ENCODE measurements around the gene NANOS3. TPM values are rescaled to one million over a fixed set of nuclear protein-coding genes. Genes with fewer than 3 reads are reported as not detected.
"Not testable (repeated sequence)": the region's sequence is repeated elsewhere in the genome, so short reads cannot be mapped to it uniquely, and the experiment has no call there.

The NANOS3 gene
- total RNA-seq, 2 experiments from 2014 or later: not detected

DNA sequence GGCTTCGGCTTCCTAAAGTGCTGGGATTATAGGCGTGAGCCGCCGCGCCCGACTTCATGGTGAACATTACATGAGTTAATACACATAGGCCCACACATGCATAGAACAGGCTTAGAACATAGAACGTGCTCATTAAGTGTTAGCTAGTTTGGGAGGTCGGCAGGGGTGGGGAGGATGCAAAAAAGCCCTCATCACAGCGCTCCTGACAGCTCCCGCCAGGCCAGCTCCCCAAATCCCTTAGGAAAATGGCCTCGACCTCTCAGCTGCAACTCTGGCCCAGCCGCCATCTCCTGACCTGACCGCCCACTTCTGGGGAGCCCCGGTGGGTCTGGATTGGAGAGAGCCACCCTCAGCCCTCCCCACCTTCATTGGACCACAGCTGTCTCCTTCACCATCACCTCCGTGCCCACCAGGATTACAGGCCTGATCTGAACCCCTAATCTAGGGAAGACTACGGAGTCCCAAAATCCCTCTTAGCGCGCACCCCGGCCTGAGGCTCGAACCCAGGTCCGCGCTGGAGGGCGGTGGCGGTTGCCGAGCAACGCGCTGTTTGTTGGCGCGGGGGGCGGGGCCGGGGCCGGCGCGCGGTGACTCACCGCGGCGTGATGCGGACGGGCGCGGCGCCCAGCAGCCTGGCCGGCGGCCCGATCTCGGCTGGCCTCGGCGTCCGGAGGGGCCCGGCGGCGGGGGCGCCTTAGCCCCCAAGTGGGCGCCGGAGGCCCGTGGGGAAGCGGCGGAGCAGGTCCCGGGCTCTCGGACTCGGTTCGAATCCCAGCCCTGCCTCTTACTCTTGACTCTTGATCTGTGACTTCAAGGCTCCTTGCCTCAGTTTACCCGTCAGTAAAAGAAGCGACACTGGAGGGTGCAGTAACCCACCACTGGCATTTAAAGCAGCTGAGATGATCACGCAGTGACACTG, 26.7 kb upstream of the NANOS3 start:
- H3K4me1 ChIP-seq (ENCODE audit: insufficient read depth, low read length, poor library complexity, severe bottlenecking): peaks cover 26% of the 10 kb centered on the region
- no peak overlapping the region for H3K4me3 ChIP-seq (ENCODE audit: low read depth, low read length, poor library complexity, severe bottlenecking)
- no peak overlapping the region for H2AFZ ChIP-seq (ENCODE audit: low read length)
- no peaks in the 10 kb centered on the region for H3K9me3 ChIP-seq (ENCODE audit: low read length)
- CTCF ChIA-PET (ENCODE audit: unreplicated experiment): no interaction called here
- no peaks in the 10 kb centered on the region for H3K36me3 ChIP-seq (ENCODE audit: insufficient read depth, low read length)
- no peak overlapping the region for H3K4me2 ChIP-seq (ENCODE audit: low read length)
- POLR2A ChIA-PET: no interaction called here
- TF ChIP-seq EZH2phosphoT487 (IDR thresholded peaks at IDR 0.05; ENCODE audit: borderline replicate concordance, low read depth, low read length): no peak
- TF ChIP-seq, protein P1, sequence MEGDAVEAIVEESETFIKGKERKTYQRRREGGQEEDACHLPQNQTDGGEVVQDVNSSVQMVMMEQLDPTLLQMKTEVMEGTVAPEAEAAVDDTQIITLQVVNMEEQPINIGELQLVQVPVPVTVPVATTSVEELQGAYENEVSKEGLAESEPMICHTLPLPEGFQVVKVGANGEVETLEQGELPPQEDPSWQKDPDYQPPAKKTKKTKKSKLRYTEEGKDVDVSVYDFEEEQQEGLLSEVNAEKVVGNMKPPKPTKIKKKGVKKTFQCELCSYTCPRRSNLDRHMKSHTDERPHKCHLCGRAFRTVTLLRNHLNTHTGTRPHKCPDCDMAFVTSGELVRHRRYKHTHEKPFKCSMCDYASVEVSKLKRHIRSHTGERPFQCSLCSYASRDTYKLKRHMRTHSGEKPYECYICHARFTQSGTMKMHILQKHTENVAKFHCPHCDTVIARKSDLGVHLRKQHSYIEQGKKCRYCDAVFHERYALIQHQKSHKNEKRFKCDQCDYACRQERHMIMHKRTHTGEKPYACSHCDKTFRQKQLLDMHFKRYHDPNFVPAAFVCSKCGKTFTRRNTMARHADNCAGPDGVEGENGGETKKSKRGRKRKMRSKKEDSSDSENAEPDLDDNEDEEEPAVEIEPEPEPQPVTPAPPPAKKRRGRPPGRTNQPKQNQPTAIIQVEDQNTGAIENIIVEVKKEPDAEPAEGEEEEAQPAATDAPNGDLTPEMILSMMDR (conservative IDR thresholded peaks at IDR 0.05; ENCODE audit: low read length): no peak
- intact Hi-C loops (cut with micrococcal nuclease; ENCODE audit: unreplicated experiment): no loop called here
- no peak overlapping the region for H3K27ac ChIP-seq (ENCODE audit: low read depth, low read length, poor library complexity, severe bottlenecking)
- H4K20me1 ChIP-seq (ENCODE audit: insufficient read depth, low read length): no peaks in the 10 kb centered on the region
- H3K9me2 ChIP-seq (ENCODE audit: insufficient read depth, low read length): no peaks in the 10 kb centered on the region
- no TSS peak for BruUV-seq (replicated peaks)
- H3K79me2 ChIP-seq (ENCODE audit: insufficient read depth, low read depth, low read length): no peaks in the 10 kb centered on the region
- no peak for DNase-seq (ENCODE audit: low spot score)

DNA sequence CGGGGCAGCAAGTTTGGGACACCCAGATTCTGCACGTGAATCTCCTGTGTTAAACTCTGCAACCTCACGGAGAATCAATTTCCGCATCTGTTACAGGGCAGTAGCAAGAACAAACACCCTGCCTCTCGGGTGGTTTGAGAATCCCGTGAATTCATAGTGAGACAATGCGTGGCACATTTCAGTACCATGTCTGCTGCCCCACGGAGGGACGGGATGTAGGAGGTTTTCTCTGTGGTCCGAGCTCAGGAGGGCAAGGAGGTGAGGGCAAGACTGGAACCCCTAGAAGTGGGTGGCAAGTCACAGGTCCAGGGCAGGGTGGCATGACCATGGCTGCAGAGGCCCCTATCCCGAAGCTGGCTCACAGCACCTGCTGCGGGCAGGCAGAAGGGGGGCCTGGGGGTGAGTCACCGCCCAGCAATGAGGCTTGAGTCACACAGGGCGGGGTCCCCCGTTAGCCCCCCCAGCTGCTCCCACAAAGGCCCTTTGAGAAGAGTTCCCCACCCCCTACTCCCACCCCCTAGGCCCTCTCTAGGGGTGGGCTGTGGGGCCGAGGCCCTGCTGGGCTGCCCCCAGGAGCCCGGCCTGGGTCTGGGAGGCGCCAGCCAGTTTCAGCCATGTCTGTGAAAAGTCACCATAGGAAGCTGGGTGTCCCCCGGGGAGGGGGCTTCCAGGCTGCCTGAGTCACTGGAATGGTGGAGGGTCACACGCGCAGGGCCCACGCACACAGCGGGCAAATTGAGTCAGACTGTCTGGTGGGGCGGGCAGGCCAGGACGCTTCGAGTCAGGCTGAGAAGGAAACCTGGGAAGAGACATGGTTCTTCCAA, 25.8 kb upstream of the NANOS3 start:
- Histone ChIP-seq H3K4me3 (ENCODE audit: low read depth, low read length, poor library complexity, severe bottlenecking) (no peak overlapping the region), H3K36me3 (ENCODE audit: insufficient read depth, low read length) (no peaks in the 10 kb centered on the region), H3K27ac (ENCODE audit: low read depth, low read length, poor library complexity, severe bottlenecking) (no peak overlapping the region), H3K4me2 (ENCODE audit: low read length) (no peak overlapping the region), H4K20me1 (ENCODE audit: insufficient read depth, low read length) (no peaks in the 10 kb centered on the region), H3K9me3 (ENCODE audit: low read length) (no peaks in the 10 kb centered on the region), H2AFZ (ENCODE audit: low read length) (no peak overlapping the region), H3K4me1 (ENCODE audit: insufficient read depth, low read length, poor library complexity, severe bottlenecking) (peaks cover 20% of the 10 kb centered on the region), H3K9me2 (ENCODE audit: insufficient read depth, low read length) (no peaks in the 10 kb centered on the region), H3K79me2 (ENCODE audit: insufficient read depth, low read depth, low read length) (no peaks in the 10 kb centered on the region)
- ChIA-PET CTCF (ENCODE audit: unreplicated experiment) (no interaction called here), POLR2A (no interaction called here)
- DNase-seq (ENCODE audit: low spot score): no peak
- TF ChIP-seq, protein P1 (conservative IDR thresholded peaks at IDR 0.05; ENCODE audit: low read length): no peak
- TF ChIP-seq EZH2phosphoT487 (IDR thresholded peaks at IDR 0.05; ENCODE audit: borderline replicate concordance, low read depth, low read length): no peak
- intact Hi-C loops (cut with micrococcal nuclease; ENCODE audit: unreplicated experiment): no loop called here
- BruUV-seq (replicated peaks): no TSS peak

DNA sequence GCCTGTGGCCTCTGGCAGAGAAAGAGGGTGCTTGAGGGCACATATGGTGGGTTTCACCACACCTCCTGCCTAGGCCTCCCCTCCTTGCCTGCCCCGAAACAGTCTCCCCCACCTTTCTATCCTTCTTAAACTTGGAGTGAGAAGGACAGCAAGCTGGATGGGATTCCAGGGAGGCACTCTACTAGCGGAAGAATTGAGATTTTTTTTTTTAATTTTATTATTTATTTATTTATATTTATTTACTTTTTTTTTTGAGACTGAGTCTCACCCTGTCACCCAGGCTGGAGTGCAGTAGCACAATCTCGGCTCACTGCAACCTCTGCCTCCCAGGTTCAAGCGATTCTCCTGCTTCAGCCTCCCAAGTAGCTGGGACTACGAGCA, 25.2 kb upstream of the NANOS3 start:
- H2AFZ ChIP-seq (ENCODE audit: low read length); H3K4me2 ChIP-seq (ENCODE audit: low read length); intact Hi-C loops (cut with micrococcal nuclease; ENCODE audit: unreplicated experiment); H3K9me2 ChIP-seq (ENCODE audit: insufficient read depth, low read length); H3K9me3 ChIP-seq (ENCODE audit: low read length); DNase-seq (ENCODE audit: low spot score); H3K27ac ChIP-seq (ENCODE audit: low read depth, low read length, poor library complexity, severe bottlenecking); H3K36me3 ChIP-seq (ENCODE audit: insufficient read depth, low read length); H4K20me1 ChIP-seq (ENCODE audit: insufficient read depth, low read length); H3K4me3 ChIP-seq (ENCODE audit: low read depth, low read length, poor library complexity, severe bottlenecking); BruUV-seq (replicated peaks); H3K79me2 ChIP-seq (ENCODE audit: insufficient read depth, low read depth, low read length); CTCF ChIA-PET (ENCODE audit: unreplicated experiment): not testable (repeated sequence)
- peaks cover 14% of the 10 kb centered on the region for H3K4me1 ChIP-seq (ENCODE audit: insufficient read depth, low read length, poor library complexity, severe bottlenecking)
- POLR2A ChIA-PET: interaction anchor here (1.5 kb wide), 1 partner anchor 10 kb away, joined by 7 read pairs; no protein-coding TSS in a partner anchor

DNA sequence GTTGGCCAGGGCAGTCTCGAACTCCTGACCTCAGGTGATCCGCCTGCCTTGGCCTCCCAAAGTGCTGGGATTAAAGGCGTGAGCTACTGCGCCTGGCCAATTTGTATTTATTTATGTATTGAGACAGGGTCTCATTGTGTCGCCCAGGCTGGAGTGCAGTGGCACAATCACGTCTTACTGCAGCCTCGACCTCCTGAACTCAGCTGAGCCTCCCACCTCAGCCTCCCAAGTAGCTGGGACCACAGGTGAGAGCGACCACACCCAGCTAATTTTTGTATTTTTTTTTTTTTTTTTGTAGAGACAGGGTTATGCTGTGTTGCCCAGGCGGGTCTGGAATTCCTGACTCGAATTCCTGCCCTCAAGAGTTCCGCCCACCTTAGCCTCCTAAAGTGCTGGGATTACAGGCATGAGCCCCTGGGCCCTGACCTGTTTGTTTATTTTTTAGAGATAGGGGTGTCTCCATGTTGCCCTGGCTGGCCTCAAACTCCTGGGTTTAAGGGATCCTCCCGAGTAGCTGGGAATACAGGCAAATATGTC, 24.7 kb upstream of the NANOS3 start:
- H3K4me2 ChIP-seq (ENCODE audit: low read length); H3K9me2 ChIP-seq (ENCODE audit: insufficient read depth, low read length); H3K27ac ChIP-seq (ENCODE audit: low read depth, low read length, poor library complexity, severe bottlenecking); H3K4me1 ChIP-seq (ENCODE audit: insufficient read depth, low read length, poor library complexity, severe bottlenecking); CTCF ChIA-PET (ENCODE audit: unreplicated experiment); BruUV-seq (replicated peaks); H4K20me1 ChIP-seq (ENCODE audit: insufficient read depth, low read length); DNase-seq (ENCODE audit: low spot score); H3K9me3 ChIP-seq (ENCODE audit: low read length); H2AFZ ChIP-seq (ENCODE audit: low read length); H3K79me2 ChIP-seq (ENCODE audit: insufficient read depth, low read depth, low read length); H3K4me3 ChIP-seq (ENCODE audit: low read depth, low read length, poor library complexity, severe bottlenecking); intact Hi-C loops (cut with micrococcal nuclease; ENCODE audit: unreplicated experiment); H3K36me3 ChIP-seq (ENCODE audit: insufficient read depth, low read length): not testable (repeated sequence)
- POLR2A ChIA-PET: interaction anchor here (1.5 kb wide), 1 partner anchor 10 kb away, joined by 7 read pairs; no protein-coding TSS in a partner anchor
